Panc1 (cell line): ENCODE measurements around the gene SLC35D3.

Experiments used
- POLR2AphosphoS5 ChIP-seq: IDR thresholded peaks from 2 replicates; pipeline ENCODE4 v1.6.1; 2012; ENCODE audit warnings: mild to moderate bottlenecking, low read depth, low read length, moderate library complexity
- SIN3A ChIP-seq: IDR thresholded peaks from 2 replicates; pipeline ENCODE4 v1.6.1; 2012; ENCODE audit warnings: low read depth, mild to moderate bottlenecking, low read length, moderate library complexity, borderline replicate concordance; ENCODE audit not compliant: insufficient read depth
- TCF7L2 ChIP-seq: IDR thresholded peaks from 2 replicates; pipeline ENCODE4 v1.6.1; 2011; ENCODE audit warnings: mild to moderate bottlenecking, low read depth, low read length, inconsistent platforms
- TF ChIP-seq, protein P1 (sequence below): fragments of 450-650 bp; IDR thresholded peaks from 2 replicates; pipeline ENCODE4 v1.5.1; 2017; ENCODE audit warnings: mild to moderate bottlenecking
- TF ChIP-seq, protein P2 (sequence below), 2 experiments: IDR thresholded peaks; 2 replicates each; pipeline ENCODE4 v1.6.1; 2011 to 2012; ENCODE audit warnings: low read depth in 2 of 2, control low read depth in 1 of 2, low read length in 1 of 2, mild to moderate bottlenecking in 1 of 2, moderate library complexity in 1 of 2; ENCODE audit not compliant: insufficient read depth in 1 of 2

GRCh38 chr6:136922685-136923006 is 545 bp downstream of the SLC35D3 start:
- TF ChIP-seq SIN3A: no peak
- TF ChIP-seq, protein P1, sequence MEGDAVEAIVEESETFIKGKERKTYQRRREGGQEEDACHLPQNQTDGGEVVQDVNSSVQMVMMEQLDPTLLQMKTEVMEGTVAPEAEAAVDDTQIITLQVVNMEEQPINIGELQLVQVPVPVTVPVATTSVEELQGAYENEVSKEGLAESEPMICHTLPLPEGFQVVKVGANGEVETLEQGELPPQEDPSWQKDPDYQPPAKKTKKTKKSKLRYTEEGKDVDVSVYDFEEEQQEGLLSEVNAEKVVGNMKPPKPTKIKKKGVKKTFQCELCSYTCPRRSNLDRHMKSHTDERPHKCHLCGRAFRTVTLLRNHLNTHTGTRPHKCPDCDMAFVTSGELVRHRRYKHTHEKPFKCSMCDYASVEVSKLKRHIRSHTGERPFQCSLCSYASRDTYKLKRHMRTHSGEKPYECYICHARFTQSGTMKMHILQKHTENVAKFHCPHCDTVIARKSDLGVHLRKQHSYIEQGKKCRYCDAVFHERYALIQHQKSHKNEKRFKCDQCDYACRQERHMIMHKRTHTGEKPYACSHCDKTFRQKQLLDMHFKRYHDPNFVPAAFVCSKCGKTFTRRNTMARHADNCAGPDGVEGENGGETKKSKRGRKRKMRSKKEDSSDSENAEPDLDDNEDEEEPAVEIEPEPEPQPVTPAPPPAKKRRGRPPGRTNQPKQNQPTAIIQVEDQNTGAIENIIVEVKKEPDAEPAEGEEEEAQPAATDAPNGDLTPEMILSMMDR: no peak
- TF ChIP-seq, protein P2, sequence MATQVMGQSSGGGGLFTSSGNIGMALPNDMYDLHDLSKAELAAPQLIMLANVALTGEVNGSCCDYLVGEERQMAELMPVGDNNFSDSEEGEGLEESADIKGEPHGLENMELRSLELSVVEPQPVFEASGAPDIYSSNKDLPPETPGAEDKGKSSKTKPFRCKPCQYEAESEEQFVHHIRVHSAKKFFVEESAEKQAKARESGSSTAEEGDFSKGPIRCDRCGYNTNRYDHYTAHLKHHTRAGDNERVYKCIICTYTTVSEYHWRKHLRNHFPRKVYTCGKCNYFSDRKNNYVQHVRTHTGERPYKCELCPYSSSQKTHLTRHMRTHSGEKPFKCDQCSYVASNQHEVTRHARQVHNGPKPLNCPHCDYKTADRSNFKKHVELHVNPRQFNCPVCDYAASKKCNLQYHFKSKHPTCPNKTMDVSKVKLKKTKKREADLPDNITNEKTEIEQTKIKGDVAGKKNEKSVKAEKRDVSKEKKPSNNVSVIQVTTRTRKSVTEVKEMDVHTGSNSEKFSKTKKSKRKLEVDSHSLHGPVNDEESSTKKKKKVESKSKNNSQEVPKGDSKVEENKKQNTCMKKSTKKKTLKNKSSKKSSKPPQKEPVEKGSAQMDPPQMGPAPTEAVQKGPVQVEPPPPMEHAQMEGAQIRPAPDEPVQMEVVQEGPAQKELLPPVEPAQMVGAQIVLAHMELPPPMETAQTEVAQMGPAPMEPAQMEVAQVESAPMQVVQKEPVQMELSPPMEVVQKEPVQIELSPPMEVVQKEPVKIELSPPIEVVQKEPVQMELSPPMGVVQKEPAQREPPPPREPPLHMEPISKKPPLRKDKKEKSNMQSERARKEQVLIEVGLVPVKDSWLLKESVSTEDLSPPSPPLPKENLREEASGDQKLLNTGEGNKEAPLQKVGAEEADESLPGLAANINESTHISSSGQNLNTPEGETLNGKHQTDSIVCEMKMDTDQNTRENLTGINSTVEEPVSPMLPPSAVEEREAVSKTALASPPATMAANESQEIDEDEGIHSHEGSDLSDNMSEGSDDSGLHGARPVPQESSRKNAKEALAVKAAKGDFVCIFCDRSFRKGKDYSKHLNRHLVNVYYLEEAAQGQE (IDR thresholded peaks at IDR 0.05; ENCODE audit: insufficient read depth in 1 of 2, low read depth in 2 of 2, low read length in 1 of 2): no peak
- TF ChIP-seq POLR2AphosphoS5: no peak
- TF ChIP-seq TCF7L2: no peak
